HG03025 (cell line): ENCODE measurements around the gene TEX261.
"Not testable (repeated sequence)": the region's sequence is repeated elsewhere in the genome, so short reads cannot be mapped to it uniquely, and the experiment has no call there.

Experiments used
- ATAC-seq: cut with Tn5 transposase; IDR thresholded peaks from one replicate; pipeline ENCODE4 v1.9.1; 2021; ENCODE audit warnings: mild to moderate bottlenecking, moderate library complexity; ENCODE audit not compliant: unreplicated experiment, low FRiP score

The TEX261 gene

DNA sequence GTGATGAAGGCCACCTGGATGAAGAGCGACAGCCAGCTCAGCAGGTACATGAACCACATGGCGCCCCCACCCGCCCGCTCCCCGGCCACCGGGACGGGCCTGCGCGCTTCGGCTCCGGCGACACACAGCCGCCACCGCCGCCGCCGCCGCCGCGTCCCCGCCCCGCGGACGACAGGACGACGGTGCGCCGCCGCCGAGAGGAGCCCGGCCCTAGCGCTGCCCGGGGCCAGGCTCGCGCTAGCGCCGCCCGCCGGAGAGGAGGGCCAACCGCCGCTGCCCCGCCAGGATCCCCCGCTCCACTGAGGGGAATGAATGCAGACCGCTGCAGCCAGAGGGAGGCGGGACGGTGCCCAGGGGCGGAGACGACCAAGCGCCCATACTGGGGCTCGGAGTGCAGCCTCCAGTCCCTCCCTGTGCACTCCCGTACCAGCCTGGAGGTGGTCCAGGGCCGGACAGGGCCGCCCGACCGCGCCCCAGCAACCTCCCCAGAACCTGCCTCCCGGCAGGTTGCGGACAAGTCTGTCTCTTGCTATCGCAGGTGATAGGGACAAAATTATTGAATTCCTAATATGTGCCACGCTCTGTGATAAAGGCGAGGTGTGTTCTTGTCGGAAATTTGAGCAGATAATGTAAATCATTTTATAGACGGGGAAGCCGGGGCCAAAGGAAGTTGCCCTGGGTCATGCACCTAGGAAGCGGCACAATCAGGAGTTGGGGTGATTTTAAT lies at the start of gene TEX261:
TSS of gene TEX261 (minus strand) at position 175 of the 727 bp plus-strand sequence. CDS start at position 59, 116 bp downstream.
- peak; percentile 93 for ATAC-seq

DNA sequence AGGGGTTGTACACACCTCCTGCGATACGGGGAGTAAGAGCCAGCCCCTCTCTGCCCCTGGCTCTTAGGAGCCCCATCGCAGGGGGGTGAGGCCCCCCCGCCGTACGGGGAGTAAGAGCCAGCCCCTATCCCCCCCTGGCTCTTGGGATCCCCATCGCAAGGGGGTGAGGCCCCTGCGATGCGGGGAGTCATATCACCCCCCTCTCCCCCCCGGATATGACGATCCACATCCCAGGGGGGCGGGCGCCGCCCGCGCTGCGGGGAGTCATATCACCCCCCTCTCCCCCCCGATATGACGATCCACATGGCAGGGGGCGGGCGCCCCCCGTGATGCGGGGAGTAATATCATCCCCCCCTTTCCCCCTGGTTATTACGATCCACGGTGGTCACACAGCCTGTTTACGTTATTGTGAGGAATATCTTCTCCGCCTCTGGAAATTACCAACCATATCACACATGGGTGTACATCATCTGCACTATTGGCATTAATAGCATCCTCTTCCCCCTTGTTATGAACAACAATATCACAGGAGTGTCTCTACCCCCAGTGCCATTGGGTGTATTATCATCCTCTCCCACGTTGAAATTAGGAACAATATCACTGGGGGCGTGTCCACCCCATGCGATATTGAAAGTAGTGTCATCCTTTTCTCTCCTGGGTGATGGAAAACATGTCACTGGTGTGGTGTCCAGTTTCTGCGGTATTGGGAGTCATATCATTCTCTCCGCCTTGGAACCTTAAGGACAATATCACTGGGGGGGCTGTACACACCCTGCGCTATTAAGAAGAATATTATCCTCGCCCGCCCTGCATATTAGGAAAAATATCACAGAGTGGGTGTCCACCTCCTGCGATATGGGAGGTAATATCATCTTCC lies 49.1 kb upstream of the TEX261 start:
- no peak for ATAC-seq

- no peak for ATAC-seq
Observed at GRCh38 chr2:71042287-71042686, 47.6 kb upstream of the TEX261 start.

GRCh38 chr2:71036296-71036695 lies 41.6 kb upstream of the TEX261 start:
- not testable (repeated sequence) for ATAC-seq

GRCh38 chr2:71023553-71024243 lies 29.0 kb upstream of the TEX261 start:
- not testable (repeated sequence) for ATAC-seq

GRCh38 chr2:71021394-71021793 lies 26.7 kb upstream of the TEX261 start:
- ATAC-seq = not testable (repeated sequence)

- not testable (repeated sequence) for ATAC-seq
Observed at GRCh38 chr2:71019989-71020388, 25.3 kb upstream of the TEX261 start.

DNA sequence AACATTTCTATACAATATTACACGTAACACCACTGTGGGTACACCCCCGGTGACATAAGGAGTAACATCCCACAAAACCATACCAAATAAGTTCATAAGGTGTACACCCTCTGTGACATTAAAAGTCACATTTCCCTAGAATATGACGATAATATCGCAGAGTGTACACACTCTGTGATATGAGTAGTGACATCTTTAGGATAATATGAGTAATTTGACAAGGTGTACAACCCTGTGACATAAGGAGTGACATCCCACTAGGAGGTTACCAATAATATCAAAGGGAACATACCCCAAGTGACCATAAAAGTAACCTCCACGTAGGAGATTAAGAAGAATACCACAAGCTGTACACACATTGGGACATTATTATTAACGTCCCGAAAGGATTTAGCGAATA lies 24.0 kb upstream of the TEX261 start:
- no peak for ATAC-seq

- not testable (repeated sequence) for ATAC-seq
Observed at GRCh38 chr2:71011786-71012185, 17.1 kb upstream of the TEX261 start.

DNA sequence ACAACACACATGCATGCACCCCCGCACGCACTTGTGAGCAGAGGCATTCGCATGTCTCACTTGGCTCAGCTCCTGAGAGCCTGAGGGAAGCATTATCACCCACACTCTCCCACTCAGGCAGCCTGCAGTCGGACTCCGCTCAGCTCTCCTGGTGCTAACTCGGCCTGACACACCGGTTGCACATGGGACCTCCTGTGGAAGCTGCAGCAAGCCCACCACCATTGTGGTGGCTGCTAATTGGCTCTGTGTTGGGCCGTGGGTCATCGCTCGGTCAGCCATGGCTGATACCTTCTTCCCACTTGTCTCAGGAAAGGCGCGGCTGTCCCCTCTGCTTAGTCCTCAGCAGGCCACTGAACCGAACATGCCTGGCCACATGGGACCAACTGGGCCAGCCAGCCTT lies 13.7 kb upstream of the TEX261 start:
- no peak for ATAC-seq

DNA sequence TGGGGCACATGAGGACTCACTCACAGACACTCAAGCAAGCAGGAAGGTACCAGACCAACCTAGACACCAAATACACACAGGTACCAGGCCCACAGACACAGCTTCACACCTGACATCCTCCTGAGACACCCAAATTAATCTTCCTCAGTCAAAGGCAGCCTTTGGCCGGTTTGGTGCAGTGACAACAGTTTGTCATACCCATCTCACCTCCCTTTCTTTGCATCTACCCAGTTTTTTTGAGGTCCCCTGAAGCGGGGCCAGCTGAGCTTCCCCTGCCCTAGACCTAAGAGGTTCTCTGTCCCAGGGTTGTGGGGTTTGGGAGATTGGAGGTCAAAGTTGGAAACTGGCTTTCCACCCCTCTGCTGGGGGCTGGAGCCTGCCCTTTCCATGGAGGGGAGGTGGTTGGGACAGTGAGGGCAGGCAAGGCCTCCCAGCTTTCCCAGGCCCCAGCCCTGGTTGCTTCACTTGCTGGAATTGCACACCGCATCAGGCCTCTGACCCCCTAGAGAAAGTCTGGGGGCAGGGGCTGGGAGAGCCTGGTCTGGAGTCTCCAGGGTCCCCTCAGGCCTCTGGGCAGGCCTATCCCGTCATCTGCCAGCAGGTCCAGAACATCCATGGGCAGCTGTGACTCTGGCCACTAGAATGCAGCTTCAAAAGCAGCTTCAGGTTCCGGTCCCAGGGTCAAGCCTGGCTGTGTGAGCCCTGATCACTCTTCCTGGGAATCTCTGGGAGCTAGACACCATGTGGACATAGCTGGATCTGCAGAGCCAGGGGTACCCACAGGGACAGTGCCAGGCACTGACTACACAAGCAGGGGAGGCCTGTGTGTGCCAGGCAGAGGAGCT lies 12.5 kb upstream of the TEX261 start:
- no peak for ATAC-seq

DNA sequence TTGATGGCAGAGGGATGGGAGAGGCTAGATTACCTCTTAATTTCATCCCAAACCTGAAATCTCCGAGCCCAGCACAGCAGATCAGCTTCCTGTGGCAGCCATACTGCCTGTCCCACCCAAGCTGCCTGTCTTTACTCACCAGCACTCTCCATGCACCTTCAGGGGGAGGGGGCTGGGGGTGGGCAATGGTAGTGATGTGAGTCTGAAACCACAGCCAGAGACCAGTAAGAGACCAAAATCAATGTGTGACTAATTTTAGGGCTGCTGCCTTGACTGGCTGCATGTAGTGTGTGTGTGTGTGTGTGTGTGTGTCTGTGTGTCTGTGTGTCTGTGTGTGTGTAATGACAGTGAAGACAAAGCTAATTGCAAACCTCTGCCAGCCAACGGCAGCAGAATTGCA lies 11.7 kb upstream of the TEX261 start:
- ATAC-seq = no peak

- no peak for ATAC-seq
Observed at GRCh38 chr2:71005271-71006202, 10.9 kb upstream of the TEX261 start.

DNA sequence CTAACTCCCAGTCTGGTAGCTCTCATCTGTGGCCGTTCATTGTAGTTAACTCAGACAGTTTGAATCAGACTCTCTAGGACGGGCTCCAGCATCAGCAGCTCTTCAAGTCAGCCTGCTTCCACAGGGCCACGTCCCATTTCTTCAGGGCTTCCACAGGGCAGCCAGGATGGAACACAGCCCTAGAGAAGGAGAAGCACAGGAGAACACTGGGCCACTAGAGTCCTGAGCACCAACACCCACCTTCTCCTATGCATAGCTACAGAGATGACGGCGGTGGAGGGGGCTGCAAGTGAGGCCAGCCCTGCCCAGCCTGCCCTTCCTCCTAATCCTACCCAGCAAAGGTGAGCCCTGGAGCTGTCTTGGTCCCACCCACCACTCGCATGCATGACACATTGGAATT lies 10.2 kb upstream of the TEX261 start:
- ATAC-seq = no peak

GRCh38 chr2:71003966-71004755 lies 9.5 kb upstream of the TEX261 start:
- no peak for ATAC-seq

DNA sequence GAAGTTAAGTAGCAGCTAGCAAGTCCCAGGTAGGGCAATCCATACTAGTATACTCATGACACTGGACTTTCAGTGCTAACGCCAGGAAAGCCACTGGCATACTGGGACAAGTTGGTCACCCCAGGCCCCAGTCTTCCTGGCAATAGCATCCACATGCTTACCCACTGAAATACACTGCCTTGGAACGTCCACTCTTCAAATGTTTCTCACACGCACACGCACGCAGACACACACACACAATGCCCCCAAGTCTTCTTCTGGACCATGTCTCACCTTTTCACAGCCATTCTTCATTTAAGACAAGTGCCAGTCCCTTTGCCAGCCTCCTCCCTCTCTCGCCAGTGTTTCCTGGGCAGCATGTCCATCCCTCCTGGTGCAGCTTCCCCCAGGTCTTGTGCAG lies 8.7 kb upstream of the TEX261 start:
- ATAC-seq = no peak

GRCh38 chr2:71001981-71002570 lies 7.4 kb upstream of the TEX261 start:
- no peak for ATAC-seq

DNA sequence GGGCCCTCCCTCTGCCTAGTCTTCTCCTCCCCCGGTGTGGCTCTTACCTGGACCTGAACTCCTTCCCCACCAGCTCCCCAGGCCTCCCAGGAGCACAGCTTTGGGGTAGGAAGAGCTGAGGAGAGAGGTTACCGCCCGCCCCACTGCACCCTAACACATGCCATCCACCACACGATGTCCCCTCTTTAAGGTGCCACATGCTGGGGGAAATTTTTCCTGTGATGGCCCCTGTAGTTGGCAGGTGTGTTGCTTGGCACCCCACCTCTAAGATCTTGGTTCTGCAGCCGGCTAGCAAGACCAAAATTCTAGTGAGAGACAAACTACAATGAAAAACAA lies 6.9 kb upstream of the TEX261 start:
- no peak for ATAC-seq
